Measurements from ENCODE around the gene SMARCA4.

DNA sequence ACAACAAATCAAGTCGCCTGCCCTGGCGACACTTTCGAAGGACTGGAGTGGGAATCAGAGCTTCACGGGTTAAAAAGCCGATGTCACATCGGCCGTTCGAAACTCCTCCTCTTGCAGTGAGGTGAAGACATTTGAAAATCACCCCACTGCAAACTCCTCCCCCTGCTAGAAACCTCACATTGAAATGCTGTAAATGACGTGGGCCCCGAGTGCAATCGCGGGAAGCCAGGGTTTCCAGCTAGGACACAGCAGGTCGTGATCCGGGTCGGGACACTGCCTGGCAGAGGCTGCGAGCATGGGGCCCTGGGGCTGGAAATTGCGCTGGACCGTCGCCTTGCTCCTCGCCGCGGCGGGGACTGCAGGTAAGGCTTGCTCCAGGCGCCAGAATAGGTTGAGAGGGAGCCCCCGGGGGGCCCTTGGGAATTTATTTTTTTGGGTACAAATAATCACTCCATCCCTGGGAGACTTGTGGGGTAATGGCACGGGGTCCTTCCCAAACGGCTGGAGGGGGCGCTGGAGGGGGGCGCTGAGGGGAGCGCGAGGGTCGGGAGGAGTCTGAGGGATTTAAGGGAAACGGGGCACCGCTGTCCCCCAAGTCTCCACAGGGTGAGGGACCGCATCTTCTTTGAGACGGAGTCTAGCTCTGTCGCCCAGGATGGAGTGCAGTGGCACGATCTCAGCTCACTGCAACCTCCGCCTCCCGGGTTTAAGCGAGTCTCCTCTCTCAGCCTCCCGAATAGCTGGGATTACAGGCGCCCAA lies 128.6 kb downstream of the SMARCA4 start, which contains the start of gene LDLR:
- TF ChIP-seq, protein P1, sequence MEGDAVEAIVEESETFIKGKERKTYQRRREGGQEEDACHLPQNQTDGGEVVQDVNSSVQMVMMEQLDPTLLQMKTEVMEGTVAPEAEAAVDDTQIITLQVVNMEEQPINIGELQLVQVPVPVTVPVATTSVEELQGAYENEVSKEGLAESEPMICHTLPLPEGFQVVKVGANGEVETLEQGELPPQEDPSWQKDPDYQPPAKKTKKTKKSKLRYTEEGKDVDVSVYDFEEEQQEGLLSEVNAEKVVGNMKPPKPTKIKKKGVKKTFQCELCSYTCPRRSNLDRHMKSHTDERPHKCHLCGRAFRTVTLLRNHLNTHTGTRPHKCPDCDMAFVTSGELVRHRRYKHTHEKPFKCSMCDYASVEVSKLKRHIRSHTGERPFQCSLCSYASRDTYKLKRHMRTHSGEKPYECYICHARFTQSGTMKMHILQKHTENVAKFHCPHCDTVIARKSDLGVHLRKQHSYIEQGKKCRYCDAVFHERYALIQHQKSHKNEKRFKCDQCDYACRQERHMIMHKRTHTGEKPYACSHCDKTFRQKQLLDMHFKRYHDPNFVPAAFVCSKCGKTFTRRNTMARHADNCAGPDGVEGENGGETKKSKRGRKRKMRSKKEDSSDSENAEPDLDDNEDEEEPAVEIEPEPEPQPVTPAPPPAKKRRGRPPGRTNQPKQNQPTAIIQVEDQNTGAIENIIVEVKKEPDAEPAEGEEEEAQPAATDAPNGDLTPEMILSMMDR (IDR thresholded peaks at IDR 0.05) = no peak
- TF ChIP-seq POLR2A (IDR thresholded peaks at IDR 0.05) = no peak

Measured in testis (tissue), 2 donors.